ENCODE measurements around the gene HDAC2.

DNA sequence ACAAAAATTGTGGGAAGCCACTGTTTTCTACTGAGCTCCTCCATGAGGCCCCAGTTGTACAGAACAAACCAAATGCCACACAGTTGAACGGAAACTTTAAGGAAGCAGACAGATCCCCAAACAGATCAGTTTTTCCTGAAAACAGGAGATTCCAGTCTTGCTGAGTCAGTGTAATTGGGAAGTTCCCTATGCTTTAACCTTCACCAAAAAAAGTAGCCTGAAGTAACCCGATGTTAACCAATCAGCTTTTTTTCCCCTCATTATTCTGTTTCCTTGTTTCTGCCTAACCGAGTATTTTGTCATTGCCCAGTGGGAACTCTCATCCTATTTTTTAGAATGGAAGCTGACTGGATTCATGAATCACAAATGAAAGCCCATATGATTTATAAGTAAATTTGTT is 77.1 kb downstream of the HDAC2 start:
- TF ChIP-seq, protein P1, sequence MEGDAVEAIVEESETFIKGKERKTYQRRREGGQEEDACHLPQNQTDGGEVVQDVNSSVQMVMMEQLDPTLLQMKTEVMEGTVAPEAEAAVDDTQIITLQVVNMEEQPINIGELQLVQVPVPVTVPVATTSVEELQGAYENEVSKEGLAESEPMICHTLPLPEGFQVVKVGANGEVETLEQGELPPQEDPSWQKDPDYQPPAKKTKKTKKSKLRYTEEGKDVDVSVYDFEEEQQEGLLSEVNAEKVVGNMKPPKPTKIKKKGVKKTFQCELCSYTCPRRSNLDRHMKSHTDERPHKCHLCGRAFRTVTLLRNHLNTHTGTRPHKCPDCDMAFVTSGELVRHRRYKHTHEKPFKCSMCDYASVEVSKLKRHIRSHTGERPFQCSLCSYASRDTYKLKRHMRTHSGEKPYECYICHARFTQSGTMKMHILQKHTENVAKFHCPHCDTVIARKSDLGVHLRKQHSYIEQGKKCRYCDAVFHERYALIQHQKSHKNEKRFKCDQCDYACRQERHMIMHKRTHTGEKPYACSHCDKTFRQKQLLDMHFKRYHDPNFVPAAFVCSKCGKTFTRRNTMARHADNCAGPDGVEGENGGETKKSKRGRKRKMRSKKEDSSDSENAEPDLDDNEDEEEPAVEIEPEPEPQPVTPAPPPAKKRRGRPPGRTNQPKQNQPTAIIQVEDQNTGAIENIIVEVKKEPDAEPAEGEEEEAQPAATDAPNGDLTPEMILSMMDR (IDR thresholded peaks at IDR 0.05): no peak
- TF ChIP-seq POLR2A (IDR thresholded peaks at IDR 0.05): no peak

Measured in Peyer's patch (tissue), 4 donors.